HG03064 (cell line): ENCODE data around the gene CNOT1.
A peak's percentile ranks its signal among the peaks of the same experiment; 100 is the strongest.
"Not testable (repeated sequence)": the region's sequence is repeated elsewhere in the genome, so short reads cannot be mapped to it uniquely, and the experiment has no call there.

Source experiments
- ATAC-seq: cut with Tn5 transposase; IDR thresholded peaks from one replicate; pipeline ENCODE4 v1.9.1; 2021; ENCODE audit warnings: low read depth; ENCODE audit not compliant: unreplicated experiment

The CNOT1 gene

GRCh38 chr16:58638148-58639036 lies 8.8 kb upstream of the CNOT1 start:
- ATAC-seq = no peak

- ATAC-seq = not testable (repeated sequence)
Measured at GRCh38 chr16:58637021-58637420, 7.4 kb upstream of the CNOT1 start.

DNA sequence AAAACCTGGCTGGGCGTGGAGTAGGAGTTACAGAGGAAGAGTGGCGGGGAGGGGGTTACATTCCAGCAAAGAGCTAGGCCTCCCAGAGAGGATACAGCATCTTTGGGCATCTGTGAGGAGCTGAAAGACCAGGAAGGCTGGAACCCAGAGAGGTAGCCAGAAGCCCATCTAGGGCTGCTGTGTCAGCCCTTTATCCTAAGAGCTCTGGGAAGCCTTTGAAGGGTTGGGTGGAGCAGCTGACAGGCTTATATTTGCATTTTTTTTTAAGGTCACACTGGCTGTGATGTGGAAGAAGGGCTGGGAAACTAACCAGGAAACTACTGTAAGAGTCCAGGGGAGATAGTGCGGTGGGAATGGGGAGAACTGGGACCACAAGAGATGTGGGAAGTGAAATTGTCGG lies 6.8 kb upstream of the CNOT1 start:
- ATAC-seq = no peak

GRCh38 chr16:58635502-58635901 lies 5.9 kb upstream of the CNOT1 start:
- ATAC-seq = no peak

- ATAC-seq = no peak
Measured at GRCh38 chr16:58634265-58634802, 4.7 kb upstream of the CNOT1 start.

GRCh38 chr16:58628845-58629732 lies 537 bp downstream of the CNOT1 start:
- ATAC-seq = peak; percentile 2

GRCh38 chr16:58624209-58624608 lies 5.4 kb downstream of the CNOT1 start:
- no peak for ATAC-seq

DNA sequence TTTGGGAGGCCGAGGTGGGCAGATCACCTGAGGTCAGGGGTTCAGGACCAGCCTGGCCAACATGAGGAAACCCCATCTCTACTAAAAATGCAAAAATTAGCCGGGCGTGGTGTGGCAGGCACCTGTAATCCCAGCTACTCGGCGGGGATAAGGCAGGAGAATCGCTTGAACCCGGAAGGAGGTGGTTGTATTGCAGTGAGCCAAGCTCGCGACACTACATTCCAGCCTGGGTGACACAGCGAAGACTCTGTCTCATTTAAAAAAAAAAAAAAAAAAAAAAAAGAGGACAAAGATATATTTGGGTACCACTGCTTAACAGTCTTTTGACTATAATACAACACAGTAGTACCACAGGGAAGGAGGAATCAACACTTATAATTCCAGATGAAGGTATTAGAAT lies 9.2 kb downstream of the CNOT1 start:
- no peak for ATAC-seq

GRCh38 chr16:58615280-58615679 lies 14.3 kb downstream of the CNOT1 start:
- ATAC-seq = no peak

DNA sequence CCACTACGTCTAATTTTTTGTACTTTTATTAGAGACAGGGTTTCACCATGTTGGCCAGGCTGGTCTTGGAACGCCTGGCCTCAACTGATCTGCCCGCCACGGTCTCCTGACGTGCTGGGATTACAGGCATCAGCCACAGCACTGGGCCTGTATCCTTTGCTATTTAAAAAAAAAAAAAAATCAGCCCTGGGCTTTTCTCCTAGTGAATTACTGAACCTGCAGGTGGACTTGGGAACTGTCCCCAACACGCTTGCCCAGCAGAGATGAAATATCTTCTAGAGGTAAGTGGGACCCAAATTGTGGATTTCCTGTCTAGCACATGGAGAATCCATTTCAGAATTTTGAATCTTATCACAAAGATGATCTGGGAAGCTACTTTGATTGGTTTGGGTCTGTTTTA lies 14.8 kb downstream of the CNOT1 start:
- ATAC-seq = no peak

GRCh38 chr16:58614212-58614611 lies 15.4 kb downstream of the CNOT1 start:
- ATAC-seq = no peak

GRCh38 chr16:58612965-58613364 lies 16.7 kb downstream of the CNOT1 start:
- not testable (repeated sequence) for ATAC-seq

GRCh38 chr16:58608601-58609136 lies 21.0 kb downstream of the CNOT1 start:
- ATAC-seq = no peak

DNA sequence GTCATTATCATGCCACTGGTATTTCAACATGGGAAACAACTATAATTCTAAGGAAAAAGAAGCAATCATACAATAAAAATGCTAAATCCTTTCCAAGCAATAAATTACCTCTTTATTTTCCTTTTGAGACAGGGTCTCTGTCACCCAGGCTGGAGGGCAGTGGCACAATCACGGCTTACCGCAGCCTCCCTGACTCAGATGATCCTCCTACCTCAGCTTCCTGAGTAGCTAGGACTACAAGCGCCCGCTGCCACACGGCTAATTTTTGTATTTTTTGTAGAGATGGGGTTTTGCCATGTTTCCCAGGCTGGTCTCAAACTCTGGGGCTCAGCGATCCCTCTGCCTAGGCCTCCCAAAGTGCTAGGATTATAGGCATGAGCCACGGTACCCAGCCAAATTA lies 24.1 kb downstream of the CNOT1 start:
- no peak for ATAC-seq

- ATAC-seq = no peak
Measured at GRCh38 chr16:58591083-58591482, 38.5 kb downstream of the CNOT1 start.

DNA sequence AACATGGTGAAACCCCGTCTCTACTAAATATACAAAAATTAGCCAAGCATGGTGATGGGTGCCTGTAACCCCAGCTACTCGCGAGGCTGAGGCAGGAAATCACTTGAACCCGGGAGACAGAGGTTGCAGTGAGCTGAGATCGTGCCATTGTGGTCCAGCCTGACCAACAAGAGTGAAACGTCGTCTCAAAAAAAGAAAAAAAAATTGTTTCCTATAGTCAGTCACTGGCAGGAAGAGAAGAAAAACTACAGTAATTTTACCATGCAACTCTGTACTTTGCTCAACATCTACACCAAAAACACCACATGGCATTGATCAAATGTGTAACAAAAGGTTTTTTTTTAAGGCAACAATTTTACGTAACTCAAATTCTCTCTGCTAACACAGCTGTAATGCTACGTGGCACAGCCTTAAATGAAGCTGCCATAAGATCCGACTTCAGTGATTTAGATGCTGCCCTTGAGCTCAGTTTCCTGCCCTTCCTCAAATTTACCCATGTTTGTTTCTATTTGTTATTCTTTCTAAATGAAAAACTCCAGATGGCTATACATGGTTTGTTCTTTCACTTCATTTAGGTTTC lies 40.2 kb downstream of the CNOT1 start:
- ATAC-seq = no peak

GRCh38 chr16:58588406-58588805 lies 41.2 kb downstream of the CNOT1 start:
- ATAC-seq = no peak

DNA sequence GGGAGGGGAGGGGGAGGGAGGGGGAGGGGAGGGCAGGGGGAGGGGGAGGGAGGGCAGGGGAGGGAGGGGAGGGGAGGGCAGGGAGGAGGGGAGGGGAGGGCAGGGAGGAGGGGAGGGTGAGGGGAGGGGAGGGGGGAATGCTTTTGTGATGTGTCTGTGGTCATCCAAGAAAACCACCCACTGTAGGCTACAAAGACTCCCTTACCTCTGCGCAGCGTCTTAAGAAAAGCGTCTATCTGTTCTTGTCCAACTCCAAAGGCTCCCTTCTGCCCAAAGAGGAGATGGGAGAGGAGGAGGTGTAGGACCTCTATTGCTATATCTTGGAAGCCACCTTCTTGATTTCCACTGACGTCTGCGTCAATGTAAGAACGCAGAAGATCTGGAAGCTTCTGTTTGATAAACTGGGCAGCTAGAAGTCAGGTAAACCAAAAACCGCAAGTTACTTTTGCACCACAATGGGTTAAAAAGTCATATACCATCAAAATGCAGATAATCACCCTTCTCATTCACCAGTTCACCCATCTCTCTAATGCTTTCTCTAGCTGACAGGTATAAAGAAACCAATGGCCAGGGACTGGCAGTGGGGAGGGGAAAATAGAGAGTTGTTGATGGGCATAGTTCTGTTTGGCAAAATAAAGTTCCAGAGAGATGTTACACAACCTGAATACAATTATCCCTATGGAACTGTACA lies 43.1 kb downstream of the CNOT1 start:
- ATAC-seq = no peak

DNA sequence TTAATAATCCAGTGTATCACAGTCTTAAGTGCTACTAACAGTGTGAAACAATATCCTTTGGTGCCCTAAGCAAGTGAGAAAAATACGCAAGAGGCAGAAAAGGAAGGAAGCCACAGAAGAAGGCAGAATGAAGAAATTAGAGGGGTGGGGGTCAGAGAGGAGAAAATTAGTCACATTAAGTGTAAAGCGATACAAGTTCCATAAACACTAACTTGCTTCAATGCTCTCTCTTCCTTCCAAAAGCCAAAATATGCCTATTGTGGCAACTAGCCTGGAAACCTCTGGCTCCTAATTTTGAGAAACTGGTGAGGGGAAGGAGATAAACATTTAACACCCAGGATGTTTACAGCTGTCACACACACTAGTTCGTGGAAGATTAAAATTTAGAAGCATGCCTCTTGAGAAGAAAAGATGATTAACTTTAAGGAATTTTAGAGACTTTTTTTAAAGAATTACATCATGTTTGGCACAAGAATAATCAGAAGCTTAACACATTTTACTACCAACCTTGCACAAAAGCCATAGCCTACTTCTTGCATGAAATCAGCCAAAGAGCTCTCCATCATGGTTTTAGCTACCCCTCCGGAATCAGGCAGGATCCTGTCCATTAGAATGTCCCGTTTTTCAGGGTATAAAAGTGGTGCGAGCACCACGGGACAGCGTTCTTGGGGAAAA lies 44.7 kb downstream of the CNOT1 start:
- ATAC-seq = no peak
